H9 (cell line): ENCODE results near the gene ZNF26. TPM values are rescaled to one million over a fixed set of nuclear protein-coding genes. Genes with fewer than 3 reads are reported as not detected.

ENCODE experiments used
- DNase-seq: peaks from one replicate; pipeline ENCODE4 v3.0.0-alpha.2; 2017
- H2AFZ ChIP-seq: one replicate; pipeline ENCODE4 v1.6.1; 2013; ENCODE audit warnings: mild to moderate bottlenecking, low read length, control low read depth, moderate library complexity
- H2AK5ac ChIP-seq: 2 replicates; pipeline ENCODE4 v1.6.1; 2013; ENCODE audit warnings: low read length, control low read depth, mixed read lengths; ENCODE audit not compliant: insufficient read length
- H2BK120ac ChIP-seq: one replicate; pipeline ENCODE4 v1.6.1; 2013; ENCODE audit warnings: low read depth, mild to moderate bottlenecking, low read length, control low read depth, inconsistent platforms; ENCODE audit not compliant: poor library complexity, severe bottlenecking
- H2BK12ac ChIP-seq: 2 replicates; pipeline ENCODE4 v1.6.1; 2013; ENCODE audit warnings: low read length, control low read depth, mixed read lengths, low read depth; ENCODE audit not compliant: insufficient read length
- H2BK15ac ChIP-seq: 2 replicates; pipeline ENCODE4 v1.6.1; 2013; ENCODE audit warnings: low read depth, low read length, control low read depth
- H2BK20ac ChIP-seq: one replicate; pipeline ENCODE4 v1.6.1; 2013; ENCODE audit warnings: low read depth, mild to moderate bottlenecking, low read length, control low read depth, inconsistent platforms; ENCODE audit not compliant: poor library complexity, severe bottlenecking
- H2BK5ac ChIP-seq: 2 replicates; pipeline ENCODE4 v1.6.1; 2013; ENCODE audit warnings: low read length, control low read depth, mixed read lengths; ENCODE audit not compliant: insufficient read length
- H3K14ac ChIP-seq: 2 replicates; pipeline ENCODE4 v1.6.1; 2013; ENCODE audit warnings: low read length, control low read depth; ENCODE audit not compliant: insufficient read depth
- H3K18ac ChIP-seq: 2 replicates; pipeline ENCODE4 v1.6.1; 2013; ENCODE audit warnings: low read depth, mild to moderate bottlenecking, mixed read lengths, low read length, control low read depth; ENCODE audit not compliant: insufficient read length
- H3K23ac ChIP-seq: 2 replicates; pipeline ENCODE4 v1.6.1; 2013; ENCODE audit warnings: low read length, control low read depth, mixed read lengths, low read depth; ENCODE audit not compliant: insufficient read length
- H3K23me2 ChIP-seq: 2 replicates; pipeline ENCODE4 v1.6.1; 2013; ENCODE audit warnings: low read depth, mild to moderate bottlenecking, mixed read lengths, low read length, control low read depth; ENCODE audit not compliant: insufficient read length, poor library complexity, severe bottlenecking
- H3K27ac ChIP-seq: 2 replicates; pipeline ENCODE4 v1.5.1; 2013; ENCODE audit warnings: low read length, control low read depth, mixed read lengths, low read depth; ENCODE audit not compliant: insufficient read length
- H3K27me3 ChIP-seq: 2 replicates; pipeline ENCODE4 v1.6.1; 2013; ENCODE audit warnings: low read length, control low read depth, inconsistent platforms; ENCODE audit not compliant: insufficient read depth
- H3K4ac ChIP-seq: 2 replicates; pipeline ENCODE4 v1.6.1; 2013; ENCODE audit warnings: low read depth, mild to moderate bottlenecking, control low read depth, inconsistent platforms, low read length, moderate library complexity
- H3K4me1 ChIP-seq: 2 replicates; pipeline ENCODE4 v1.6.1; 2013; ENCODE audit warnings: low read length, control low read depth, inconsistent platforms; ENCODE audit not compliant: insufficient read depth
- H3K4me2 ChIP-seq: 2 replicates; pipeline ENCODE4 v1.6.1; 2013; ENCODE audit warnings: low read length, control low read depth, mixed read lengths; ENCODE audit not compliant: insufficient read length, insufficient read depth
- H3K56ac ChIP-seq: 2 replicates; pipeline ENCODE4 v1.6.1; 2013; ENCODE audit warnings: low read depth, mild to moderate bottlenecking, mixed read lengths, low read length, control low read depth; ENCODE audit not compliant: insufficient read length
- H3K79me1 ChIP-seq: 2 replicates; pipeline ENCODE4 v1.6.1; 2013; ENCODE audit warnings: low read depth, mild to moderate bottlenecking, moderate library complexity, low read length, control low read depth, inconsistent platforms; ENCODE audit not compliant: insufficient read depth, poor library complexity, severe bottlenecking
- H3K79me2 ChIP-seq: 2 replicates; pipeline ENCODE4 v1.6.1; 2013; ENCODE audit warnings: low read length, control low read depth, inconsistent platforms; ENCODE audit not compliant: insufficient read depth
- H3K9ac ChIP-seq: 2 replicates; pipeline ENCODE4 v1.6.1; 2013; ENCODE audit warnings: low read length, control low read depth, mixed read lengths; ENCODE audit not compliant: insufficient read length; ENCODE audit errors: extremely low read depth
- H3K9me3 ChIP-seq: one replicate; pipeline ENCODE4 v1.6.1; 2013; ENCODE audit warnings: low read depth, low read length, inconsistent platforms; ENCODE audit not compliant: control insufficient read depth
- H3T11ph ChIP-seq: one replicate; pipeline ENCODE4 v1.6.1; 2013; ENCODE audit warnings: mild to moderate bottlenecking, low read length, control low read depth, inconsistent platforms
- H4K20me1 ChIP-seq: one replicate; pipeline ENCODE4 v1.6.1; 2013; ENCODE audit not compliant: control insufficient read depth, insufficient read length, insufficient read depth
- H4K5ac ChIP-seq: 2 replicates; pipeline ENCODE4 v1.6.1; 2013; ENCODE audit warnings: low read depth, mild to moderate bottlenecking, mixed read lengths, low read length, control low read depth; ENCODE audit not compliant: insufficient read length
- H4K8ac ChIP-seq: replicated peaks from 2 replicates; pipeline ENCODE4 v1.6.1; 2013; ENCODE audit warnings: low read length, control low read depth, mixed read lengths, low read depth; ENCODE audit not compliant: insufficient read length
- H4K91ac ChIP-seq: 2 replicates; pipeline ENCODE4 v1.6.1; 2013; ENCODE audit warnings: low read depth, mild to moderate bottlenecking, moderate library complexity, mixed read lengths, low read length, control low read depth; ENCODE audit not compliant: insufficient read length
- H3K27ac Mint-ChIP-seq, 3 experiments: 2 replicates in 2 of 3; 3 replicates in 1 of 3; pipeline ENCODE4 v1.8.0; 2020 to 2021; ENCODE audit warnings: mixed read lengths in 3 of 3, mild to moderate bottlenecking in 1 of 3, moderate library complexity in 1 of 3
- H3K27me3 Mint-ChIP-seq: 2 replicates; pipeline ENCODE4 v1.8.0; 2021; ENCODE audit warnings: low read depth, mild to moderate bottlenecking, moderate library complexity, mixed read lengths
- H3K36me3 Mint-ChIP-seq, 3 experiments: 2 replicates in 2 of 3; 3 replicates in 1 of 3; pipeline ENCODE4 v1.8.0; 2020 to 2021; ENCODE audit warnings: low read depth in 3 of 3, mixed read lengths in 3 of 3; ENCODE audit not compliant: insufficient read depth in 1 of 3
- H3K4me1 Mint-ChIP-seq, 2 experiments: 2 replicates each; pipeline ENCODE4 v1.8.0; 2020; ENCODE audit warnings: mixed read lengths in 2 of 2
- H3K4me3 Mint-ChIP-seq, 2 experiments: 2 replicates in 1 of 2; 3 replicates in 1 of 2; pipeline ENCODE4 v1.8.0; 2020 to 2021; ENCODE audit warnings: mild to moderate bottlenecking in 2 of 2, mixed read lengths in 2 of 2, moderate library complexity in 1 of 2
- H3K9me3 Mint-ChIP-seq, 2 experiments: 2 replicates in 1 of 2; 3 replicates in 1 of 2; pipeline ENCODE4 v1.8.0; 2020; ENCODE audit warnings: mild to moderate bottlenecking in 2 of 2, mixed read lengths in 2 of 2, moderate library complexity in 1 of 2
- WGBS: extraction: QIAGEN DNeasy Blood & Tissue Kit; methylation state at CpG from one replicate; pipeline ENCODE4 v1.1.7; 2013; ENCODE audit warnings: missing lambda C conversion rate, low lambda C conversion rate, mixed read lengths; ENCODE audit not compliant: insufficient read length; ENCODE audit errors: extremely low coverage; 5-methylcytosine and 5-hydroxymethylcytosine counted together
- total RNA-seq: library from RNA; stranded (reverse); gene quantifications from 2 replicates; pipeline ENCODE4 v1.2.1, GENCODE V29; 2021
- TF ChIP-seq, protein P1 (sequence below): fragments of 200-600 bp; sonication (generic); conservative IDR thresholded peaks from 3 replicates; pipeline ENCODE4 v1.8.0; 2021; ENCODE audit warnings: antibody characterized with exemption, mild to moderate bottlenecking

The ZNF26 gene
- total RNA-seq, 1 experiment from 2014 or later, result 13.2 TPM

DNA sequence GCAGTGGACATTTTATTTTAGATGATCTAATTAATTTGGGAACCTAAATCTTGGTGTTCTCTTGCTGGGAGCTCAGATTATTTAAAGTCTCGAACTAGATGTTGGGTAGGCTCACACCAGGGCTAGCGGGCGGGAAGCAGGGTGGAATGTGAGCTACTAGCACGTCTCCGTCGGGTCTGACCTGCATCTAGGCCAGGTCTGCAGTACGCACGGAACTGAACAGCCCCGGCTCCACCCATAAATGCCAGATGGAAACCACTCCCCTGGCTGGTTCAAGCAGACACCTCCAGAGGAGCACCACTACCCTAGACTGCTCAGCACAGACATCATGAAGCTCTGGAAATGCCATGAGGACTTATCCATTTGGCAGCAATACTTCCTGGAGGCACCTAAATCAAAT lies 40.4 kb upstream of the ZNF26 start:
- peaks cover 71 to 78% of the 10 kb centered on the region in 2 experiments for H3K9me3 Mint-ChIP-seq
- H3K27me3 Mint-ChIP-seq, result peaks cover 3% of the 10 kb centered on the region
- no peaks in the 10 kb centered on the region for H3K27me3 ChIP-seq
- H4K8ac ChIP-seq, result no peak overlapping the region
- no peak overlapping the region for H3K4me3 Mint-ChIP-seq
- H3K56ac ChIP-seq, result no peak overlapping the region
- H3K4me1 Mint-ChIP-seq, result no peaks in the 10 kb centered on the region
- WGBS, result no CpG with 5 or more reads among the region's 9 CpGs
- no peak overlapping the region for H3K14ac ChIP-seq
- DNase-seq, result no peak
- TF ChIP-seq, protein P1, sequence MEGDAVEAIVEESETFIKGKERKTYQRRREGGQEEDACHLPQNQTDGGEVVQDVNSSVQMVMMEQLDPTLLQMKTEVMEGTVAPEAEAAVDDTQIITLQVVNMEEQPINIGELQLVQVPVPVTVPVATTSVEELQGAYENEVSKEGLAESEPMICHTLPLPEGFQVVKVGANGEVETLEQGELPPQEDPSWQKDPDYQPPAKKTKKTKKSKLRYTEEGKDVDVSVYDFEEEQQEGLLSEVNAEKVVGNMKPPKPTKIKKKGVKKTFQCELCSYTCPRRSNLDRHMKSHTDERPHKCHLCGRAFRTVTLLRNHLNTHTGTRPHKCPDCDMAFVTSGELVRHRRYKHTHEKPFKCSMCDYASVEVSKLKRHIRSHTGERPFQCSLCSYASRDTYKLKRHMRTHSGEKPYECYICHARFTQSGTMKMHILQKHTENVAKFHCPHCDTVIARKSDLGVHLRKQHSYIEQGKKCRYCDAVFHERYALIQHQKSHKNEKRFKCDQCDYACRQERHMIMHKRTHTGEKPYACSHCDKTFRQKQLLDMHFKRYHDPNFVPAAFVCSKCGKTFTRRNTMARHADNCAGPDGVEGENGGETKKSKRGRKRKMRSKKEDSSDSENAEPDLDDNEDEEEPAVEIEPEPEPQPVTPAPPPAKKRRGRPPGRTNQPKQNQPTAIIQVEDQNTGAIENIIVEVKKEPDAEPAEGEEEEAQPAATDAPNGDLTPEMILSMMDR, result no peak
- H3K4me1 ChIP-seq, result no peaks in the 10 kb centered on the region
- H2AFZ ChIP-seq, result no peak overlapping the region
- peaks cover 41% of the 10 kb centered on the region for H3K9me3 ChIP-seq
- H3K36me3 Mint-ChIP-seq, result peaks cover 75 to 80% (median 80%) of the 10 kb centered on the region in 3 experiments
- H2BK15ac ChIP-seq, result no peak overlapping the region
- H3K23me2 ChIP-seq, result no peaks in the 10 kb centered on the region
- H2BK120ac ChIP-seq, result no peak overlapping the region
- H3K4me2 ChIP-seq, result no peak overlapping the region
- H2BK5ac ChIP-seq, result no peak overlapping the region
- H2BK12ac ChIP-seq, result no peak overlapping the region
- H3K23ac ChIP-seq, result no peak overlapping the region
- H3K79me2 ChIP-seq, result peaks cover 3% of the 10 kb centered on the region; the same call in 1 of the 2 replicates
- no peaks in the 10 kb centered on the region for H3K79me1 ChIP-seq
- H3T11ph ChIP-seq, result no peak overlapping the region
- no peak overlapping the region for H3K9ac ChIP-seq
- H3K27ac Mint-ChIP-seq, result no peak overlapping the region
- H3K4ac ChIP-seq, result no peak overlapping the region
- H3K27ac ChIP-seq, result no peak overlapping the region
- no peak overlapping the region for H2AK5ac ChIP-seq
- no peak overlapping the region for H2BK20ac ChIP-seq
- no peak overlapping the region for H4K91ac ChIP-seq
- H4K5ac ChIP-seq, result no peak overlapping the region
- H4K20me1 ChIP-seq, result no peaks in the 10 kb centered on the region
- no peak overlapping the region for H3K18ac ChIP-seq
